ENCODE data around the gene ANTXRL. TPM values are rescaled to one million over a fixed set of nuclear protein-coding genes. Genes with fewer than 3 reads are reported as not detected.
"Not testable (repeated sequence)": the region's sequence is repeated elsewhere in the genome, so short reads cannot be mapped to it uniquely, and the experiment has no call there.

Gene ANTXRL
- total and polyA plus RNA-seq, 10 donors = 0.03 to 1.1 (median 0.42) TPM; not detected in 3

GRCh38 chr10:46304062-46304461 is 17.3 kb downstream of the ANTXRL start:
- Histone ChIP-seq H3K27ac (no peak overlapping the region), H3K36me3 (no peaks in the 10 kb centered on the region), H3K27me3 (replicated peaks in 1 of 7) (no peaks in the 10 kb centered on the region), H3K4me1 (peaks cover 0 to 20% (median 12%) of the 10 kb centered on the region in 6 donors), H3K4me3 (no peak overlapping the region), H3K9me3 (no peaks in the 10 kb centered on the region)
- no peak for DNase-seq
- intact Hi-C loops (cut with DNase I; ENCODE audit: low total_unique reads) = no loop called here
- TF ChIP-seq CTCF (IDR thresholded peaks at IDR 0.05 in 8 of 11, conservative IDR thresholded peaks at IDR 0.05 in 3 of 11) = no peak
- WGBS, 5 donors = 83 to 88% (median 84%) methylated on average over 3 of the region's 3 CpGs

GRCh38 chr10:46304671-46305070 is 17.9 kb downstream of the ANTXRL start:
- intact Hi-C loops (cut with DNase I; ENCODE audit: low total_unique reads); H3K36me3 ChIP-seq; H3K27me3 ChIP-seq (replicated peaks in 1 of 7); H3K4me3 ChIP-seq; H3K27ac ChIP-seq; H3K9me3 ChIP-seq: not testable (repeated sequence)
- peak; percentile 51 for DNase-seq
- WGBS, 5 donors = 90 to 99% (median 92%) methylated on average over 5 of the region's 5 CpGs
- H3K4me1 ChIP-seq = peaks cover 0 to 14% (median 5%) of the 10 kb centered on the region in 6 donors

DNA sequence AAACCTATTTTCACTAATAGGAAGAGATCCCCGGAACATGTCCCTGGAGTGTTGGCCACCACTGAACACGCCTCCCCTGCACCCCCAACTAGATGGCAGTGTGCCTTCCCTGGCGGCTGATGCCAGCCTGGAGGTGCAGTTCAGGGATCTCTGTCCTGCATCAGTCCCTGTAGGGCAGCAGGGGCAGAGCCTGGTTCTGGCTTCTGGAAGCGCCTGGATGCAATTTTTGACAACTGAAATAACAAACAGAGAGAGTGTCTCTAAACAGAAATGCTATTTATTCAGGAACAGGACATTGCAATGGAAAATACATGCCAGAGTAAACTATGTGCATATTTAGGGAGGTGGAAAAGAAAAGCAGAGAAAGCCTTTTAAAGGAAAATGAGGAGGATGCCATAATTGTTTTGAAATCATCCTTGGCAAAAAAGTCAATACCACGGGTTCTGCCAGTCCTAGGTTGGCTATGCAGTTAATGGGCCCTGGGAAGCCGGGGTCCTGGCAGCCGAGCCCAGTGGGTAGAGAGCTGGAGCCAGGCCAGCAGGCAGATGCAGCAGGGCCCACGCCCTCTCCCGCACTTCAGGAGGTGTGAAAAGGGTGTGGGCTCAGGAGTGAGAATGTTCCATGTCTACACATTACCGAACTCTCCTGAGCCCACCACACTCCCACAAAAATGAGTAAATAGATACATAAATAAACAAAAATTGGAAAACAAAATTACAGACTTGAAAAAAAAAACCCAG is 18.5 kb downstream of the ANTXRL start:
- WGBS, 5 donors = 76 to 90% (median 79%) methylated on average over 10 of the region's 10 CpGs
- Histone ChIP-seq H3K27ac (peak overlapping the region in 1 of 8 donors; percentile 42), H3K4me1 (peaks cover 0 to 8% (median 1%) of the 10 kb centered on the region in 6 donors), H3K9me3 (no peaks in the 10 kb centered on the region), H3K4me3 (no peak overlapping the region), H3K27me3 (replicated peaks in 1 of 7) (no peaks in the 10 kb centered on the region), H3K36me3 (no peaks in the 10 kb centered on the region)
- intact Hi-C loops (cut with DNase I; ENCODE audit: low total_unique reads) = no loop called here
- DNase-seq = peak; percentile 54
- TF ChIP-seq POLR2A (IDR thresholded peaks at IDR 0.05) (no peak), POLR2AphosphoS5 (IDR thresholded peaks at IDR 0.05) (no peak), CTCF (IDR thresholded peaks at IDR 0.05 in 8 of 11, conservative IDR thresholded peaks at IDR 0.05 in 3 of 11) (no peak)

DNA sequence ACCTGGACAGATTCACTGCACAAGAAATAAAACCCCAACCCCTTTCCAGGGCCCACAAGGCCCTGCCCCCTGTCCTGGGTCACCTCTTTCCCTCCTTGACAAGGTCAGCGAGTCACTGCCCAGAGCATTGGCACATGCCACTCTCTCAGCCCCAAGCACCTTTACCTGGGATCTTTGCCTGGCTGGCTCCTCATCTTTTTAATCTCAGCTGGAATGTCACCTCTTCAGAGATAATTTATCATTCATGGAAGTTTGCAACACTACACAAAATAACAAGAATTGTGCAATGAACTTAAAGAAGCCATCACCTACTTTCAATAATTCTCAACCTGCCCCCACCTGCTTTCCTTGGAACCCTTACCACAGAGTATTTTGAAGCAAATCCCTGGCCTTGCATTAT is 19.2 kb downstream of the ANTXRL start:
- TF ChIP-seq CTCF (IDR thresholded peaks at IDR 0.05 in 8 of 11, conservative IDR thresholded peaks at IDR 0.05 in 3 of 11) (no peak), POLR2A (IDR thresholded peaks at IDR 0.05) (no peak), POLR2AphosphoS5 (IDR thresholded peaks at IDR 0.05) (no peak)
- 81 to 100% (median 92%) methylated on average over 1 of the region's 1 CpG for WGBS, 5 donors
- Histone ChIP-seq H3K27ac (peak overlapping the region in 1 of 8 donors; percentile 42), H3K4me1 (peaks cover 0 to 6% (median 0%) of the 10 kb centered on the region in 6 donors), H3K9me3 (no peaks in the 10 kb centered on the region), H3K4me3 (no peak overlapping the region), H3K36me3 (no peaks in the 10 kb centered on the region), H3K27me3 (replicated peaks in 1 of 7) (no peaks in the 10 kb centered on the region)
- DNase-seq = no peak
- intact Hi-C loops (cut with DNase I; ENCODE audit: low total_unique reads) = no loop called here

Data from spleen (tissue), 11 donors.